Activated CD8-positive, alpha-beta T cell treated with anti-CD3 and anti-CD28 coated beads, Interleukin-2, amount 10 ng/mL, durations not matched to agents 7 days and 5 days (primary cell): Measurements from ENCODE around the gene BRD4. TPM values are rescaled to one million over a fixed set of nuclear protein-coding genes. Genes with fewer than 3 reads are reported as not detected.

Source experiments
- ATAC-seq: fragments of 150-1000 bp; cut with Tn5 transposase; one replicate; pipeline ENCODE4 v1.10.0; 2021; ENCODE audit warnings: moderate library complexity
- CTCF ChIA-PET: fragments of 350-600 bp; sonication (Branson Sonifier 250); formaldehyde crosslinking; loops from one replicate; lab custom pipeline; 2021; ENCODE audit warnings: antibody characterized with exemption; lab: Charles Lee
- POLR2A ChIA-PET: fragments of 350-600 bp; sonication (Branson Sonifier 250); formaldehyde crosslinking; loops from one replicate; lab custom pipeline; 2021; ENCODE audit warnings: antibody characterized with exemption; lab: Charles Lee
- DNase-seq: peaks from one replicate; pipeline ENCODE4 v3.0.0-alpha.2; 2020
- H3K27ac Mint-ChIP-seq: one replicate; pipeline ENCODE4 v1.8.0; 2021; ENCODE audit warnings: mild to moderate bottlenecking, mixed read lengths
- H3K27me3 Mint-ChIP-seq: one replicate; pipeline ENCODE4 v1.8.0; 2021; ENCODE audit warnings: low read depth, mixed read lengths
- H3K36me3 Mint-ChIP-seq: one replicate; pipeline ENCODE4 v1.8.0; 2021; ENCODE audit warnings: low read depth, mixed read lengths
- H3K4me1 Mint-ChIP-seq: one replicate; pipeline ENCODE4 v1.8.0; 2021; ENCODE audit warnings: low read depth, mixed read lengths
- H3K4me3 Mint-ChIP-seq: one replicate; pipeline ENCODE4 v1.8.0; 2021; ENCODE audit warnings: mild to moderate bottlenecking, mixed read lengths
- H3K9me3 Mint-ChIP-seq: one replicate; pipeline ENCODE4 v1.8.0; 2022; ENCODE audit warnings: mixed read lengths; ENCODE audit not compliant: insufficient read depth
- total RNA-seq, 2 experiments: library from RNA; stranded (reverse); gene quantifications; one replicate each; pipeline ENCODE4 v1.2.3, GENCODE V29; 2021

The BRD4 gene
- total RNA-seq, 2 experiments from 2014 or later, result 102 to 108 TPM

DNA sequence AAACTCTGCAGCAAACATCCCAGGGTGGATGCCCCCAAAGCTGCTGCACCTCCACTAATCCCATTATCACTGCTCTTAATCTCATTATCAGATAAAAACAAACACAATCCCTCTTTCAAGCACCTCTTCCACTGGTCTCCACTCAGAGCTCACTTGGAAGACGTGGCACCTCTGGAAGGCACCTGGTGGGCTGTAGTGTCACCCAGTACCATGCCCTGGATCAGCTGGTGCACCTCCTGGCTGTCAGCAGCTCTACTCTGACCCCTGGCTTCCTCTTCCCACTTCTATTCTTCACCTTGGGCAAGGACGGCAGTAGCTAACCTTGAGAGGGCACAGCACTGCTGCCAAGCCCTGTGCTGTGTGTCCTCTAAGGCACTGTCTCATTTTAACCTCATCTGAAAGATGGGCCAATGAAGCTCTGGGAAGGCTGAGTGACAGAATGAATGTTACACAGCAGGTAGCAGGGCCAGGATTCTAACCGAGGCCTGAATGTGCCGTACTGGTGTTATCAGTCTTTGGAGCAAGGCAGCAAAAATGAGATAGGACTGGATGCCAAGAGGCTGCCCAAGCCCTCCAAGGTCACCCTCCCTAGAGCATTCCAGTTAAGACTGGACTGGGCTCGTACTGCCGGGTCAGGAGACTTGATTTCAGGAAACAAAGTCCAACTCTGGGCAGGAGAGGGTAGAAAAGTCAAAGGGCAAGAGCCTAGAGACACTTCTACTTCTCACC is 7.4 kb downstream of the BRD4 start:
- Mint-ChIP-seq H3K27me3 (no peaks in the 10 kb centered on the region), H3K4me1 (peaks cover 77% of the 10 kb centered on the region), H3K9me3 (no peaks in the 10 kb centered on the region), H3K36me3 (peaks cover 21% of the 10 kb centered on the region), H3K27ac (peak overlapping the region; percentile 42), H3K4me3 (no peak overlapping the region)
- ATAC-seq (no peak), DNase-seq (no peak)
- POLR2A ChIA-PET, result no interaction called here
- CTCF ChIA-PET, result interaction anchor here (1.0 to 1.7 kb wide), 3 partner anchors 18 to 231 kb away, joined by 3 to 5 read pairs (median 3); no protein-coding TSS in a partner anchor

DNA sequence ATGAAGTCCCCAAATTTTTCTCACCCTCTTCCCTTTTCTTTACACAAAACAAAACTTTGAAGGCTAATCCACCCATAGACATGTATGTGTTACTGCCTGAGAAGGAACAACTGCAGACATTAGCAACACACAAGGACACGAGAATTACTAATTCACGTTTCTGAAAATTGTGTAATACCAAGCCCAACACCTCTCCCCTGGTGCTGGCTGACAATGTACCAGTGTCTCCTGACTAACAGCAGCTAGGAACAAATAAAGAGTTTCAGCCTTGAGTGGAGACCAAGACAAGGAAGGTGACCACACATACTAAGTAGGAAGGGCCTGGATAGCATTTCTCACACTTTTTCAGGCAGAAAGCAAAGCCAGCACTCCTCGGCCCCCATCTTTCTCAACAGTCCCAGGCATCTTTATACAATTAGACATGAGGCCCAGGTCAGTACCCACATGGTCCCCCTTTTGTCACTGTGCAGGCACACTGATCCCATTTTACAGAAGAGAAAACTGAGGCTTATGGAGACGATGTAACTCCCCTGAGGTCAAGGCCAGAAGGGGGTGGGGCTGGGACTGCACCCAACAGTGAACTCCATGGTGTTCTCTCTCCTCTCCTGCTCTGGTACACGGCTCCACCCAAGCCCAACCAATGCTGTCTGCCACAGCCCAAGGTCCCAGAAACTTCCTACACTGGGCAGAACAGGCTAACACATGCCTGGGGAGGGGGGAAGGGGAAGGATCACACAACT is 8.7 kb downstream of the BRD4 start:
- no peak overlapping the region for H3K4me3 Mint-ChIP-seq

DNA sequence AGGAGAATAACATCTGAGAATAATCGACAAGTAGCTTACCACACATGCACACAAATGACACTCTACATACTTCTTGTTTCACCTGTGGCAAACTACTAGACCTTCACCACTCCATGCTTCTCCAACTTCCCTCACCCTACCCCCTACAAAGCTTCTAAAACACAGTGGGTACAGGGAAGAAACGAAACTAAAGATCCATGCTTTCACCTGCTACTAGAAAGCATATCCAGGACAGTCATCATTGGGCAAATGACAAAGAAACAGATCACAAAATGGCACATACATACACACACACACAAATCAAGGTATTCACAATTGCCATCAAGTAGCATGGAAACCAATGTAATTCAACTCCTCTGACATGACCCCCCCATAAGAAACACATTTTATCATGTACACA is 10.6 kb downstream of the BRD4 start:
- ChIA-PET POLR2A (interaction anchor here (0.7 kb wide), 1 partner anchor 40 kb away, joined by 4 read pairs; no protein-coding TSS in a partner anchor), CTCF (interaction anchor here (0.6 kb wide), 1 partner anchor 16 kb away, joined by 3 read pairs; no protein-coding TSS in a partner anchor)
- Mint-ChIP-seq H3K36me3 (peaks cover 16% of the 10 kb centered on the region), H3K4me1 (peaks cover 82% of the 10 kb centered on the region), H3K9me3 (no peaks in the 10 kb centered on the region), H3K4me3 (no peak overlapping the region), H3K27ac (peak overlapping the region; percentile 37), H3K27me3 (no peaks in the 10 kb centered on the region)
- ATAC-seq, result no peak
- DNase-seq, result no peak

More for the DNA sequence above, 8.7 kb downstream of the BRD4 start:
- Mint-ChIP-seq H3K27me3 (no peaks in the 10 kb centered on the region), H3K4me1 (peaks cover 78% of the 10 kb centered on the region), H3K9me3 (no peaks in the 10 kb centered on the region), H3K27ac (no peak overlapping the region), H3K36me3 (peaks cover 13% of the 10 kb centered on the region)
- no peak for ATAC-seq
- no peak for DNase-seq
- CTCF ChIA-PET, result interaction anchor here (1.7 kb wide), 1 partner anchor 21 kb away, joined by 5 read pairs; no protein-coding TSS in a partner anchor
- POLR2A ChIA-PET, result no interaction called here

DNA sequence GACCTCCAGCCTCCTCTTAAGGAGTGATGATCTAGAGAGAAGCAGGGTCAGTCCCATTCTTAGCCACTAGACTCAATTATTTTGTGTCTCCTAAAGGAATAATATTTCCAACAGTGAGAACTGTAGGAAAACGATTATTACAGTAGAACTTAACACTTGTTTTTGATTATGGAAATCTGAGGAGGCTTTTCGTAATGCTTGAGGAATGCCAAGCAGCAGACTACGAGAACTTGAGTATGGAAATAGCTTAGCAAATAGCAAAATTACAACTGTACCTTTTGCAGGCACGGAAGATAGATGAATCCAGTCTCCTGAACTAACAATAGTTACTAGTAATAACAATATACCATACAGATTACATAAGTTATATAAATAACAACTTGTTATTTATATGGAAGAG is 12.2 kb downstream of the BRD4 start:
- POLR2A ChIA-PET, result no interaction called here
- peaks cover 83% of the 10 kb centered on the region for H3K4me1 Mint-ChIP-seq
- no peaks in the 10 kb centered on the region for H3K9me3 Mint-ChIP-seq
- no peak for ATAC-seq
- no peak for DNase-seq
- no peak overlapping the region for H3K27ac Mint-ChIP-seq
- no peak overlapping the region for H3K4me3 Mint-ChIP-seq
- peaks cover 18% of the 10 kb centered on the region for H3K36me3 Mint-ChIP-seq
- CTCF ChIA-PET, result no interaction called here
- H3K27me3 Mint-ChIP-seq, result no peaks in the 10 kb centered on the region

DNA sequence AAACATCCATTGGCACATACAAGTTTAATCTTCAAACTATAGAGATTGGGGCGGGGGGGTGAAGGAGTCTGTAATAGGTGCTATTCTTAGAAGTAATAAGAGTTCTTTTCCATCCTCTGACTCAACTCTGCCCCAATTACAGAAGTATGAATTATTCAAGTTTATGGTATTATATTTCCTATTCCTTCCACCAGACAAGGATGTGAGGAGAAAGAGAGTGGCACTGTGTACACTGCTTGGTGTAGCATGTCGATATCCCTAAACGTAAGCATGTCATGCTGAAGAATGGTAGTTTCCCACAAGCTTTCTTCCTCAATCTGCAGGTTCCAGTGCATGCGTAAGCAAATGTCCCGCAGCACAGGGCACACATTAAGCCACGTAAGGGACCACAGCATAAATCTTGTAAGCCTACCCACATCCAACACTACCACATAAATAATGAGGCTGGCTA is 14.1 kb downstream of the BRD4 start:
- ChIA-PET CTCF (no interaction called here), POLR2A (no interaction called here)
- Mint-ChIP-seq H3K27me3 (no peaks in the 10 kb centered on the region), H3K36me3 (peaks cover 24% of the 10 kb centered on the region), H3K9me3 (no peaks in the 10 kb centered on the region), H3K4me3 (no peak overlapping the region), H3K27ac (peak overlapping the region; percentile 17), H3K4me1 (peaks cover 80% of the 10 kb centered on the region)
- ATAC-seq (peak; percentile 38), DNase-seq (no peak)

DNA sequence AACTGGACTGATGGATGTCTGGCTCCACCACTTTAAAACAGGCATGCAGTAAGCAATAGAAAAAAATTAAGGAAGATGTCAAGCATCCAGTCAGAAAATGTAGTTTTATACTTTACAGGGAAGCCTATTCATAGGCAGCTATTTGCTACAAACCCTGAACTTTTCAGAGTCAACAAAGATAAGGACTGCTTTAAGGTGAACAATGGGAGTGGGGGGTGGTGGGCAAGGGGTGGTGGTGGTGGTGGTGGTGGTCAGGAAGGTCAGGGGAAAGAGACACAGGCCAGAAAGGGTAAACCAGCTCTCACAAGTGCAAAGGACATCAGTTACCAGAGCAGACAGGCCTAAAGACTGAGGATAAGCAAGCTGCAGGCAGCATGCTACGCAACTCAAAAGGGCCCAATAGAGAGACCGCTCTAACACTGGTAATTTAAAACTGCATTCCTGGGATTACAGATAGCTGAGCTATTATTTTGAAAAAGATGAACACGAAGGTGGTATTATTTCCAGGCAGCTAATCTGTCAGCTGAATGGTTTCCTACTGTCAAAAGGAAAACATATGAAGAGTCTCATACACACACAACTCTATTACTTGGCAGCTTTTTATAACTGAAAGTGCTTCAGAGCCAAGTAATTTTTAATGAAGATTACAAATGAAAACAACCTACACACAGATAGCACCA is 14.8 kb downstream of the BRD4 start:
- ChIA-PET POLR2A (interaction anchor here (0.6 to 1.0 kb wide), 4 partner anchors 9 to 146 kb away, joined by 3 to 4 read pairs (median 4); no protein-coding TSS in a partner anchor), CTCF (interaction anchor here (0.7 to 1.2 kb wide), 2 partner anchors 25 to 35 kb away, joined by 3 read pairs; no protein-coding TSS in a partner anchor)
- H3K27me3 Mint-ChIP-seq, result no peaks in the 10 kb centered on the region
- no peak for DNase-seq
- ATAC-seq, result no peak
- H3K9me3 Mint-ChIP-seq, result no peaks in the 10 kb centered on the region
- H3K27ac Mint-ChIP-seq, result peak overlapping the region; percentile 81
- peaks cover 22% of the 10 kb centered on the region for H3K36me3 Mint-ChIP-seq
- H3K4me3 Mint-ChIP-seq, result no peak overlapping the region
- H3K4me1 Mint-ChIP-seq, result peaks cover 81% of the 10 kb centered on the region

DNA sequence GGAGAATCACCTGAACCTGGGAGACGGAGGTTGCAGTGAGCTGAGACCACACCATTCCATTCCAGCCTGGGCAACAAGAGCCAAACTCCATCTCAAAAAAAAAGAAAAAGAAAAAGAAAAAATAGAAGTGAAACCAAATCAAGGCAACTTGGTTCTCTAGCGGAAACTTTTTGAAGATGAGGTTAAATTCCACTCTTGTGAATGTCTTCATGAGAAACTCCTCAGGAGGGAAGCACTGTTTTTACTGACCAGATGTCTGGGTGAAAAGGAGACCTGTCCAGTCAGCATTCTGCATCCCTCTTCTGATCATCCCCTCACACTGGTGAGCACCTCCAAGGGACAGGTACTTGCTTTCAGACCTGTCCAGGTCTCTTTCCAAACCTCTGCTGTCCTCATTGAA is 15.8 kb downstream of the BRD4 start:
- ATAC-seq (peak; percentile 46), DNase-seq (no peak)
- ChIA-PET CTCF (interaction anchor here (0.7 kb wide), 1 partner anchor 34 kb away, joined by 3 read pairs; no protein-coding TSS in a partner anchor), POLR2A (interaction anchor here (0.9 to 1.0 kb wide), 2 partner anchors 10 to 147 kb away, joined by 3 to 4 read pairs; no protein-coding TSS in a partner anchor)
- Mint-ChIP-seq H3K4me1 (peaks cover 81% of the 10 kb centered on the region), H3K27ac (peak overlapping the region; percentile 81), H3K27me3 (no peaks in the 10 kb centered on the region), H3K36me3 (peaks cover 16% of the 10 kb centered on the region), H3K9me3 (no peaks in the 10 kb centered on the region), H3K4me3 (no peak overlapping the region)

DNA sequence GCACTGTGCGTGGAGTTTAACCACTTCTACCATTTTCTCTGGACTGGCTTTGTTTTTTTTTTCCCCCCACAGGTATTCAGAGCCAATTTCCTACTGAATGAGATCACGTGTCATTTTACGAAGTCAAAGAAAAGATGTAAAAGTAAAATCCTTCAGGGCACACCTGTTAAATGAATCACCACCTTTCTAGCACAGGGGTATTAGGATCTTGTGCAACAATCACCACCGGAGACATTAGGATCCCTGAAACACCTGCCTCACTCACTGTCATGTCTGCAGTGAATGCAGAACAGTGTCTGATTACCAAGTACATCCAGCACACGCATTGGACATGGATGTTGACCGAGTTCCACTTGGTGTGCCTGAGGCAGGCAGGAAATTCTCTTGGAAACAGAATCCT is 17.2 kb downstream of the BRD4 start:
- DNase-seq, result no peak
- ATAC-seq, result no peak
- Mint-ChIP-seq H3K27ac (peak overlapping the region; percentile 24), H3K36me3 (peaks cover 18% of the 10 kb centered on the region), H3K9me3 (no peaks in the 10 kb centered on the region), H3K27me3 (no peaks in the 10 kb centered on the region), H3K4me1 (peaks cover 71% of the 10 kb centered on the region), H3K4me3 (no peak overlapping the region)
- ChIA-PET CTCF (no interaction called here), POLR2A (no interaction called here)

DNA sequence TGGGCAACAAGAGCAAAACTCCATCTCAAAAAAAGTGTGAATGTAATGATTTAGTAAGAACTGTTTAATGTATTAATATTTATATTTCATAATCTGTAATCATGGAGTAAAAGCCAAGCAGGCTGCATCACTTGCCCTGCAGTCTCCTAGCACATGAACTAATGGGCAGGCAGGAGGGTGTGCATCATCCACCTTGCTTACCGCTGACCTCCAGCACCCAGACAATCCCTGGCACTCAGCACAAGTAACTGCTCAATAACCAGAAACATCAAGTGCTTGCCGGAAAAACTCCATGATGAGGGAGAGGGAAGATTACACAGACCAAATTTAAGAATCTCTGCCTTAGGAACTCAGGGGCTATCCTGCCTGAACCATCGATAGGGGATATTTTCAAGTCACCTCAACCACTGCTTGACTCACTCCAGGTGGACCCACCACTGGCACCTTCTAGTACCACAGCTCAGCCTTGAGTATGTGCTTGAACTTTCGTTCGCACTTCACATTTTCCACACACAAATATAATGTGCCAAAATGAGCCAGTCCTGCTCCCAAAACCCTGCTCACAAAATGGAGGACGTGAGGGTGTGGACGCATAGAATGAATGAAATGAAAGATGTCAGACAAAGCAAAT is 18.6 kb downstream of the BRD4 start:
- ATAC-seq (no peak), DNase-seq (no peak)
- Mint-ChIP-seq H3K27ac (no peak overlapping the region), H3K4me1 (peaks cover 68% of the 10 kb centered on the region), H3K36me3 (peaks cover 18% of the 10 kb centered on the region), H3K27me3 (no peaks in the 10 kb centered on the region), H3K9me3 (no peaks in the 10 kb centered on the region), H3K4me3 (no peak overlapping the region)
- POLR2A ChIA-PET, result no interaction called here
- CTCF ChIA-PET, result no interaction called here

DNA sequence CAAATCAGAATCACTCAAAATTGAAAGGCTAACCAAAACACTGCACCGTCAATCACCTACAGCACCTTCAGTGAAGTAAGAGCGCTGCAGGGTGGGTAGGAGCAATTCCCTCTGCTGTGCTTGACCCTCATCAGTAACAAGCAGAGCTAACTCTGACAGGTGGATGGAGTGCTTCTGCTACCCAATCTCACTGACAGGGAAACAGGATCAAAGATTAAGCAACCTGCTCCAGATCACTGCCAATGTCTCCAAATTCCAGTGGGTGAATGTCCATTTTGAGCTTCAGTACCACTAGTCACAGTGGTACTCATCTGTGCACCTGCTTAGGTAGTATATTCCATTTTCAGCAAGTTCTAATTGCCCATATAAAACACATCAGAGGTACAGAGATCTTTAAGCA is 25.2 kb downstream of the BRD4 start:
- H3K27ac Mint-ChIP-seq, result no peak overlapping the region
- peaks cover 5% of the 10 kb centered on the region for H3K36me3 Mint-ChIP-seq
- no peak for ATAC-seq
- H3K4me1 Mint-ChIP-seq, result peaks cover 59% of the 10 kb centered on the region
- no peak for DNase-seq
- H3K9me3 Mint-ChIP-seq, result no peaks in the 10 kb centered on the region
- POLR2A ChIA-PET, result no interaction called here
- no peaks in the 10 kb centered on the region for H3K27me3 Mint-ChIP-seq
- CTCF ChIA-PET, result interaction anchor here (1.2 kb wide), 1 partner anchor 18 kb away, joined by 3 read pairs; no protein-coding TSS in a partner anchor
- H3K4me3 Mint-ChIP-seq, result no peak overlapping the region
